GM12878 (cell line): ENCODE results near the gene TDRKH.

Source experiments
- ATF7 ChIP-seq: fragments of 450-650 bp; IDR thresholded peaks from 2 replicates; pipeline ENCODE4 v1.6.1; 2016; ENCODE audit warnings: low read depth, mild to moderate bottlenecking
- E2F4 ChIP-seq: IDR thresholded peaks from 2 replicates; pipeline ENCODE4 v1.6.1; 2012; ENCODE audit warnings: low read depth, low read length, improper control_type of control experiment
- E4F1 ChIP-seq: fragments of 450-650 bp; IDR thresholded peaks from 2 replicates; pipeline ENCODE4 v1.6.1; 2018; ENCODE audit warnings: borderline replicate concordance, mild to moderate bottlenecking; ENCODE audit not compliant: partially characterized antibody
- HCFC1 ChIP-seq: fragments of 150-350 bp; IDR thresholded peaks from 2 replicates; pipeline ENCODE4 v1.6.1; 2014; ENCODE audit warnings: low read length
- POLR2A ChIP-seq: IDR thresholded peaks from 2 replicates; pipeline ENCODE4 v1.6.1; 2011; ENCODE audit warnings: low read depth, mild to moderate bottlenecking, low read length

- TF ChIP-seq POLR2A (no peak), E4F1 (no peak), HCFC1 (no peak), ATF7 (no peak), E2F4 (no peak)
These were observed 11.1 kb upstream of the TDRKH start for GRCh38 chr1:151801310-151801820.
